ENCODE results near the gene GABPB2.
"Not testable (repeated sequence)": the region's sequence is repeated elsewhere in the genome, so short reads cannot be mapped to it uniquely, and the experiment has no call there.

- TF ChIP-seq CTCF (IDR thresholded peaks at IDR 0.05); POLR2AphosphoS5 (IDR thresholded peaks at IDR 0.05; ENCODE audit: low read depth, low read length): not testable (repeated sequence)
These were observed 26.9 kb downstream of the GABPB2 start for GRCh38 chr1:151097426-151097825.

Measured in Panc1 (cell line).